HFFc6 (cell line): ENCODE results near the gene CTNNA2. TPM values are rescaled to one million over a fixed set of nuclear protein-coding genes. Genes with fewer than 3 reads are reported as not detected.

Experiments used
- DNase-seq: peaks from one replicate; pipeline ENCODE4 v3.0.0-alpha.2; 2018
- H3K27ac Mint-ChIP-seq: 2 replicates; pipeline ENCODE4 v1.8.0; 2020; ENCODE audit warnings: mild to moderate bottlenecking, mixed read lengths
- H3K27me3 Mint-ChIP-seq: 2 replicates; pipeline ENCODE4 v1.8.0; 2021; ENCODE audit warnings: mild to moderate bottlenecking, moderate library complexity, mixed read lengths; ENCODE audit not compliant: insufficient read depth
- H3K36me3 Mint-ChIP-seq: 2 replicates; pipeline ENCODE4 v1.8.0; 2021; ENCODE audit warnings: low read depth, mixed read lengths
- H3K4me1 Mint-ChIP-seq: 2 replicates; pipeline ENCODE4 v1.8.0; 2020; ENCODE audit warnings: low read depth, mixed read lengths
- H3K4me3 Mint-ChIP-seq: 2 replicates; pipeline ENCODE4 v1.8.0; 2020; ENCODE audit warnings: mild to moderate bottlenecking, moderate library complexity, mixed read lengths
- H3K9me3 Mint-ChIP-seq: 2 replicates; pipeline ENCODE4 v1.8.0; 2020; ENCODE audit warnings: mild to moderate bottlenecking, mixed read lengths
- total RNA-seq, 6 experiments: library from RNA; stranded (reverse); fragmentation: NEBNext Ultra II Directional; extraction: Animal tissue kit (Norgen Biotek cat#: 25700); gene quantifications; 2 replicates in 1 of 6; 3 replicates in 5 of 6; pipeline ENCODE4 v1.2.3, GENCODE V29; 2021
- TF ChIP-seq, protein P1 (sequence below): fragments of 200-600 bp; sonication (generic); IDR thresholded peaks from 2 replicates; pipeline ENCODE4 v1.5.0; 2021; ENCODE audit warnings: antibody characterized with exemption, mild to moderate bottlenecking

The CTNNA2 gene
- total RNA-seq, 6 experiments from 2014 or later, result not detected

DNA sequence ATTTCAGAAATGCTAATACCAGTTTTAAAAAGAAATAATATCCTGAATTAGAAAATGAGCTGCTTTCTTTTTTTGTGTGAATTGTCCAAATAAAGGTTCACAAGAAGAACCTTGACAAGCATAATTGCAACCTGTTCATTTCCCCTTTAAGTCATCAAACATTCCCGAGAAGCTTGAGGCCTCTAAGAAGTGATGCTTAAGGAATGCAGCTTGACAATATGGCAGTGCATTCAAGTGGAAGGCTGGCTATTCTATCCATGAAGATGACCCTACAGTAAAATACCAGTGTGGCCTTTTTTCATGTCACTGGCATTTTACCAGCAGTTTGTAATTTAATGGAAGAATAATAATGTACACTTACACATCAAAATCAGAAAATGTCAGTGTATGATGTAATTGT lies 216.7 kb downstream of the CTNNA2 start:
- Mint-ChIP-seq H3K36me3 (no peaks in the 10 kb centered on the region), H3K4me1 (peaks cover 13% of the 10 kb centered on the region), H3K27me3 (no peaks in the 10 kb centered on the region), H3K27ac (no peak overlapping the region), H3K9me3 (no peaks in the 10 kb centered on the region), H3K4me3 (no peak overlapping the region)
- TF ChIP-seq, protein P1, sequence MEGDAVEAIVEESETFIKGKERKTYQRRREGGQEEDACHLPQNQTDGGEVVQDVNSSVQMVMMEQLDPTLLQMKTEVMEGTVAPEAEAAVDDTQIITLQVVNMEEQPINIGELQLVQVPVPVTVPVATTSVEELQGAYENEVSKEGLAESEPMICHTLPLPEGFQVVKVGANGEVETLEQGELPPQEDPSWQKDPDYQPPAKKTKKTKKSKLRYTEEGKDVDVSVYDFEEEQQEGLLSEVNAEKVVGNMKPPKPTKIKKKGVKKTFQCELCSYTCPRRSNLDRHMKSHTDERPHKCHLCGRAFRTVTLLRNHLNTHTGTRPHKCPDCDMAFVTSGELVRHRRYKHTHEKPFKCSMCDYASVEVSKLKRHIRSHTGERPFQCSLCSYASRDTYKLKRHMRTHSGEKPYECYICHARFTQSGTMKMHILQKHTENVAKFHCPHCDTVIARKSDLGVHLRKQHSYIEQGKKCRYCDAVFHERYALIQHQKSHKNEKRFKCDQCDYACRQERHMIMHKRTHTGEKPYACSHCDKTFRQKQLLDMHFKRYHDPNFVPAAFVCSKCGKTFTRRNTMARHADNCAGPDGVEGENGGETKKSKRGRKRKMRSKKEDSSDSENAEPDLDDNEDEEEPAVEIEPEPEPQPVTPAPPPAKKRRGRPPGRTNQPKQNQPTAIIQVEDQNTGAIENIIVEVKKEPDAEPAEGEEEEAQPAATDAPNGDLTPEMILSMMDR, result no peak
- no peak for DNase-seq

- DNase-seq, result no peak
- Mint-ChIP-seq H3K4me3 (no peak overlapping the region), H3K4me1 (no peaks in the 10 kb centered on the region), H3K36me3 (no peaks in the 10 kb centered on the region), H3K9me3 (no peaks in the 10 kb centered on the region), H3K27ac (no peak overlapping the region), H3K27me3 (0 out of 2 replicates have a peak, but pooled peaks cover 2% of the 10 kb centered on the region)
- TF ChIP-seq, protein P1, result no peak
Measured at GRCh38 chr2:79734518-79734917, 221.7 kb downstream of the CTNNA2 start.

- H3K9me3 Mint-ChIP-seq, result no peaks in the 10 kb centered on the region
- TF ChIP-seq, protein P1, result no peak
- H3K27me3 Mint-ChIP-seq, result peaks cover 4% of the 10 kb centered on the region; the same call in 1 of the 2 replicates
- H3K4me3 Mint-ChIP-seq, result no peak overlapping the region
- H3K36me3 Mint-ChIP-seq, result no peaks in the 10 kb centered on the region
- H3K27ac Mint-ChIP-seq, result no peak overlapping the region
- no peak for DNase-seq
- H3K4me1 Mint-ChIP-seq, result no peaks in the 10 kb centered on the region
Measured at GRCh38 chr2:79740879-79741443, 228.1 kb downstream of the CTNNA2 start.

- H3K27me3 Mint-ChIP-seq, result no peaks in the 10 kb centered on the region; the same call in 1 of the 2 replicates
- TF ChIP-seq, protein P1, result no peak
- no peaks in the 10 kb centered on the region for H3K9me3 Mint-ChIP-seq
- no peaks in the 10 kb centered on the region for H3K36me3 Mint-ChIP-seq
- no peak for DNase-seq
- H3K4me3 Mint-ChIP-seq, result no peak overlapping the region
- H3K4me1 Mint-ChIP-seq, result no peaks in the 10 kb centered on the region
- H3K27ac Mint-ChIP-seq, result no peak overlapping the region
Measured at GRCh38 chr2:79750321-79750720, 237.5 kb downstream of the CTNNA2 start.

- Mint-ChIP-seq H3K27me3 (no peaks in the 10 kb centered on the region), H3K27ac (no peak overlapping the region), H3K9me3 (no peaks in the 10 kb centered on the region), H3K4me1 (no peaks in the 10 kb centered on the region), H3K36me3 (no peaks in the 10 kb centered on the region), H3K4me3 (no peak overlapping the region)
- DNase-seq, result no peak
- TF ChIP-seq, protein P1, result no peak
Measured at GRCh38 chr2:79757526-79757925, 244.7 kb downstream of the CTNNA2 start.

DNA sequence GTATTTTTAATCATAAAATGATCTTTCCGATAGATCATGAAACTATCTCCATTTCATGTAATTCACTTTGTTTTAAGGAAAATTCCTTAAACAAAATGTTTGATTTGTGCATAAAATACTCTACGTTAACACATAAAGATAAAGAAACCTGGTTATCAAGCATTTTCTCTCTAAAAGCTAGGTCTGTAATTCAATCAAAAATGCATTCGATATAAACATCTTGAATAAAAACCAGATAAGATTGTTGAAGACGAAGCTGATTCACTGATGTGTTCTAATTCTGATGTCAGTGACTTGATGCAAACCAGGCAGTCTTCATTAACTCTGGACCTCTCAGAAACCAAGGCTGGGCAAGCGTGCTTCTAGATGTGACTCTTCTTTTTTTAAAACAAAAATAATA lies 245.2 kb downstream of the CTNNA2 start:
- DNase-seq, result no peak
- Mint-ChIP-seq H3K27me3 (no peaks in the 10 kb centered on the region), H3K9me3 (no peaks in the 10 kb centered on the region), H3K4me3 (no peak overlapping the region), H3K36me3 (no peaks in the 10 kb centered on the region), H3K4me1 (no peaks in the 10 kb centered on the region), H3K27ac (no peak overlapping the region)
- TF ChIP-seq, protein P1, result no peak
